Skeletal muscle tissue (tissue), 4 donors: Measurements from ENCODE around the gene STUB1. TPM values are rescaled to one million over a fixed set of nuclear protein-coding genes. Genes with fewer than 3 reads are reported as not detected.
A peak's percentile ranks its signal among the peaks of the same experiment; 100 is the strongest.

Source experiments
- H3K27ac ChIP-seq: one replicate; pipeline ENCODE4 v1.7.0; 2013; ENCODE audit warnings: mild to moderate bottlenecking, low read depth, low read length, inconsistent platforms
- H3K27me3 ChIP-seq, 3 donors: one replicate each; pipeline ENCODE4 v1.7.0; 2013; ENCODE audit warnings: low read length in 3 of 3; ENCODE audit not compliant: control insufficient read depth in 3 of 3, insufficient read depth in 3 of 3
- H3K36me3 ChIP-seq, 3 donors: one replicate each; pipeline ENCODE4 v1.7.0; 2013; ENCODE audit warnings: low read length in 3 of 3; ENCODE audit not compliant: control insufficient read depth in 3 of 3, insufficient read depth in 3 of 3
- H3K4me1 ChIP-seq, 3 donors: one replicate each; pipeline ENCODE4 v1.7.0; 2013; ENCODE audit warnings: low read length in 3 of 3, mild to moderate bottlenecking in 3 of 3; ENCODE audit not compliant: control insufficient read depth in 3 of 3, insufficient read depth in 3 of 3
- H3K4me3 ChIP-seq, 3 donors: one replicate each; pipeline ENCODE4 v1.7.0; 2013; ENCODE audit warnings: low read length in 3 of 3
- H3K9ac ChIP-seq, 3 donors: one replicate each; pipeline ENCODE4 v1.7.0; 2013; ENCODE audit warnings: low read length in 3 of 3, mild to moderate bottlenecking in 3 of 3, moderate library complexity in 2 of 3, low read depth in 1 of 3
- H3K9me3 ChIP-seq, 3 donors: one replicate each; pipeline ENCODE4 v1.7.0; 2013; ENCODE audit warnings: low read length in 3 of 3; ENCODE audit not compliant: control insufficient read depth in 3 of 3
- total RNA-seq: library from RNA; depleted of rRNA; stranded (reverse); fragments of >200 nt; gene quantifications from one replicate; pipeline ENCODE4 v1.2.3, GENCODE V29; 2014
- donor health status: Osteomylitis.

STUB1 gene
- total RNA-seq, 1 donor from 2014 or later, result 87.7 TPM

DNA sequence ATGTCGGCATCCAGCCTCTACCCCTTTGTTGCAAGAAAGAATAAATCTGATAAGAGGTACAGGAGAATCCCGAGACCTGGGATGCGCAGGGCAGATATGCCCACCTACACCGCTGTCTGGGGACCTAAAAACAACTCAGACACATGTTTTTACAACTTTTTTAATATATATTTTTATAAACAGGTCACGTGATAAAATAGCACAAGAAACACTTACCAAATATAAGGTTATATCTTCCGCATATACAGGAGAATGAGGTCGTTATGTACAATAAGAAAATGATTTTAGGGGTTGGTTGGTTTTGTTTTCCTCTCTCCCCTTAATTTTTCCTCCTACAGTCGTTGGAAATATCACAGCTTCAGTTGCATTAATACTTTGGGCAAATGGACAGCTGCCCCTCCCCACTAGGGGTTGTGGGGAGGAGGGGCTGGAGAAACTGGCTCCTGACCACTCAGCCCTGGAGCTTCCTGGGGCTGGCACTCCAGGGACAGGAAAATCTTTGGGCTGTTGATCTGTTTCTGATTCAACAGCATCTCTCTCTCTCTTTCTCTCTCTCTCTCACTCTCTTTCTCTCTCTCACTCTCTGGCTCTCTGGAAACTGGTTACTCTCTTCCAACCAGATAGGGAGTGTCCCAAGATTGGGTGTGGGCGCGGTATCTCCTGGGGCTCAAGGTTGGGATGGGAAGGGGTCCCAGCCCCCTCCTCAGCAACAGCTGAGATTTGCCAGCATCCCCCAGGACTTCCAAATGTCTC is 12.3 kb downstream of the STUB1 start:
- no peak overlapping the region for H3K27ac ChIP-seq
- peaks cover 19 to 34% (median 33%) of the 10 kb centered on the region in 3 donors for H3K4me1 ChIP-seq
- H3K4me3 ChIP-seq, result no peak overlapping the region
- peaks cover 0 to 4% (median 2%) of the 10 kb centered on the region in 3 donors for H3K36me3 ChIP-seq
- no peak overlapping the region for H3K9ac ChIP-seq
- peaks cover 44 to 52% (median 52%) of the 10 kb centered on the region in 3 donors for H3K27me3 ChIP-seq
- no peaks in the 10 kb centered on the region for H3K9me3 ChIP-seq

DNA sequence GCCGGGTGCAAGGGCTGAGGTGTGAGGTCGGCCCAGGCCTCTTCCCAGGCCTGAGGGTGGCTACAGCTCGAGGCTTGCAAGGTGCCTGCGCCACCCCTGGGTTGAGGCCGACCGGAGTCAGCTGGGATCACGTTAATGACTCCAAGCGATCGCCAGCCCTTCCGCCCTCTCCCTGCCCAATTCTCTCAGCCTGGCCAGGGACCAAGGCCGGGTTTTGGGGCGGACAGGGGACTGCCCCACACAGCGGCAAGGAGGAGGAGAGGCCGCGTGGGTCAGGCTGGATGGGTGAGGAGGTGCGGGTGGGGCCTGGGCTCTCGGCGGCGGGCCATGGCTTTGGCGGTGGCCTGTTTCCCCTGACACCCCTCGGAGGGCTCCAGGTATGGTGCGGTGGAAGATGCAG is 13.2 kb downstream of the STUB1 start:
- Histone ChIP-seq H3K36me3 (no peaks in the 10 kb centered on the region), H3K27ac (no peak overlapping the region), H3K4me3 (no peak overlapping the region), H3K4me1 (peaks cover 19 to 33% (median 27%) of the 10 kb centered on the region in 3 donors), H3K9me3 (no peaks in the 10 kb centered on the region), H3K9ac (no peak overlapping the region), H3K27me3 (peaks cover 47 to 58% (median 54%) of the 10 kb centered on the region in 3 donors)

DNA sequence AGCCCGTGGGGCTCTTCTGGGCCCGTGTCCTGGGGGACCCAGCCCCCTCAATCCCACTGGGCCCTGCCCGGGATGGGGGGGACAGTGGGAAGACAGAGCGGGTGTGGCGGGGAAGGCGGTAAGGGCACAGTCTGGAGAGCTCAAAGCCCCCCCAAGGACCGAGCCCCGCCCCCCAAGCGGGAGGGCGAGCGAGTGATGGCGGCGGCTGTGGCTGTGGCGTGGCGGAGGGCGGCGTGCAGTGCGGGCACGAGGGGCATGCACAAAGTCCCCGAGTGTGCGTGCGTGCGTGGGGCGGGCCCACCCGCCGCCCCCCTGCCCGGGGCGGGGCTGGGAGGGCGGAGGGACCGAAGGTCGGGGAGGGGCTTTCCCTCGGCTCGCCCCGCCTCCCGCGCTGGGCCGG is 13.6 kb downstream of the STUB1 start:
- no peak overlapping the region for H3K27ac ChIP-seq
- peaks cover 15 to 29% (median 23%) of the 10 kb centered on the region in 3 donors for H3K4me1 ChIP-seq
- peaks cover 48 to 60% (median 56%) of the 10 kb centered on the region in 3 donors for H3K27me3 ChIP-seq
- H3K36me3 ChIP-seq, result no peaks in the 10 kb centered on the region
- no peaks in the 10 kb centered on the region for H3K9me3 ChIP-seq
- H3K4me3 ChIP-seq, result no peak overlapping the region
- no peak overlapping the region for H3K9ac ChIP-seq

DNA sequence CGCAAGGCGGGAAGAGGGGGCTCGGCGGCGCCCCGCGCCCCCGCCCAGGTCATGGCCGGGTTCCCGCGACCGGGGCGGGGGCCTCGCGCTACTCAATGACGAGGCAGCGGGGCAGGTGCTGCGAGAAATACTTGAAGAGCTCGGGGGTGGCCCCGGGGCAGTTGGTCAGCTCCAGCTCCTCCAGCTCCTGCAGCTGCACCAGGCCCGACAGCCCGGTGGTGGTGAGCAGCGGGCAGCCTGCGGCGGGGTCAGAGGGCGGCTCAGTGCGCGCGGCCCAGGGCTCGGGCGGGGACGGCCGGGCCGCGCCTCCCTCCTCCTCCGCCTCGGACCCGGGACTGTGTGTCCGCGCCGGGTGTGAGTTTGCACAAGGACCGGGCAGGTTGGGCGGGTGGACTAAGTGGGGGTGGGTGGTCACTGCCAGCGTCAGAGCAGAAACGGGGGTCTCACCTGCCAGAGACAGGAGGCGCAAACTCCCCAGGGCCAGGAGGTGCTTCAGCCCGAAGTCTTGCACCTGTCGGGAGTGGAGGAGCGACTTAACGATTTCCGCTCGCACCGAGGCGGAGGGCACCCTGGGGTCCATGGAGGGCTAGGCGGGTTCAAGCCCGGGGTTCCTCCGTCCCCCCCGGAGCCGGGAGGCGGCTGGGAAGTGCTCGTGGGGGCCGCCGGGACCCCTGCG is 14.1 kb downstream of the STUB1 start:
- Histone ChIP-seq H3K9ac (no peak overlapping the region), H3K4me3 (no peak overlapping the region), H3K27ac (no peak overlapping the region), H3K9me3 (no peaks in the 10 kb centered on the region), H3K36me3 (no peaks in the 10 kb centered on the region), H3K27me3 (peaks cover 53 to 66% (median 60%) of the 10 kb centered on the region in 3 donors), H3K4me1 (peaks cover 9 to 23% (median 18%) of the 10 kb centered on the region in 3 donors)

DNA sequence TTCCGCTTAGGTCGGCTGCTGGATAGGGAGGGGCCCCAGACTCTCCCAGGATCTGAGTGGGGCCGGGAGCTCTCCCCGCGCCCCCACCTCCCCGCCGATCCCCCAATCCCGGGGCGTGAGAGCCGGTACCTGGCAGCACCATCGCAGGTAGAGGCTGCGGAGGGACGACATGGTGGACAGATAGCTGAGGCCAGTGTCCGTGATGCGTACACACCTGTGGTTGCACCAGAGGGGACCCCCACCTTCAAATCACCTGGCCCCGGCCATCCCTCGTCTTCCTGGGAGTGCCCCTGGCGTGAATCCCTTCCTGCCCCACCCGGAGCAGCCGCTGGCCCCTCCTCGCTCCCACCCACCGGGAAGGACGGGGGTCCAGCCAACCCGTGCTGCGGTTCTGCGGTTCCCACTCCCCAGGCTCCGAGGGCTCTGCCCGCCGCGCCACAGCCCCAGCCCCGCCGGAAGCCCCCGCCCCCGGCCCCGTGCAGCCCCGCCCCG is 14.7 kb downstream of the STUB1 start:
- H3K27ac ChIP-seq, result no peak overlapping the region
- H3K27me3 ChIP-seq, result peaks cover 58 to 71% (median 64%) of the 10 kb centered on the region in 3 donors
- no peaks in the 10 kb centered on the region for H3K36me3 ChIP-seq
- no peak overlapping the region for H3K4me3 ChIP-seq
- no peaks in the 10 kb centered on the region for H3K9me3 ChIP-seq
- peaks cover 4 to 17% (median 13%) of the 10 kb centered on the region in 3 donors for H3K4me1 ChIP-seq
- H3K9ac ChIP-seq, result no peak overlapping the region

DNA sequence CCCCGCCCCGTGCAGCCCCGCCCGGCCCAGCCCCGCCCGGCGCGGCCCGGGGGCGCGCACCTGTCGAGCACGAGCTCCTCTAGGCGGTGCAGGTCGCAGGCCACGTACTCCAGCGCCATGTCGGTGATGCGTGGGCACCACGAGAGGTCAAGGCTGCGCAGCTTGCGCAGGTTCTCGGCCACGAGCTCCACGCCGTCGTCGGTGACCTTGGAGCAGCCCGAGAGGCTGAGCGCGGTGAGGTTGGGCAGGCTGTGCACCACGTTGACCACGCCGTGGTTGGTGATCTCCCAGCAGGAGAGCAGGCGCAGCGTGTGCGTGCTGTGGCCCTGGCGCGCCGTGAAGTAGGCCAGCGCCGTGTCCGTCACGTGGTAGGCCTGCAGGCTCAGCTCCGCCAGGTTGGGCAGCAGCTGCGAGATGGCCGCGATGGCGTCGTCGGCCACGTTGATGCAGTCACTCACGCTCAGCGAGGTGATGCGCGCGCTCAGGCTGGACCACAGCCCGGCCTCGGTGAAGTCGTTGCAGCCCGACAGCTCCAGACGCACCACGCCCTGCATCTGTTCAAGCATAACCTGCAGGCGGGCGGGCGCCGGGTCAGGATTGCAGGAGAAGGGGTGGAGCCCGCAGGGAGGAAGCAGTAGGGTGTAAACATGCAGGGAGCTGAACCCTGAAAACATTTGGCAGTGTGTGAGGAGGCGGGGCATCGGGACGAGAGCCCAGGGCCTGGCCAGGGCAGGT is 15.3 kb downstream of the STUB1 start:
- peak overlapping the region in 2 of 3 donors; percentile 40 to 49 for H3K4me3 ChIP-seq

DNA sequence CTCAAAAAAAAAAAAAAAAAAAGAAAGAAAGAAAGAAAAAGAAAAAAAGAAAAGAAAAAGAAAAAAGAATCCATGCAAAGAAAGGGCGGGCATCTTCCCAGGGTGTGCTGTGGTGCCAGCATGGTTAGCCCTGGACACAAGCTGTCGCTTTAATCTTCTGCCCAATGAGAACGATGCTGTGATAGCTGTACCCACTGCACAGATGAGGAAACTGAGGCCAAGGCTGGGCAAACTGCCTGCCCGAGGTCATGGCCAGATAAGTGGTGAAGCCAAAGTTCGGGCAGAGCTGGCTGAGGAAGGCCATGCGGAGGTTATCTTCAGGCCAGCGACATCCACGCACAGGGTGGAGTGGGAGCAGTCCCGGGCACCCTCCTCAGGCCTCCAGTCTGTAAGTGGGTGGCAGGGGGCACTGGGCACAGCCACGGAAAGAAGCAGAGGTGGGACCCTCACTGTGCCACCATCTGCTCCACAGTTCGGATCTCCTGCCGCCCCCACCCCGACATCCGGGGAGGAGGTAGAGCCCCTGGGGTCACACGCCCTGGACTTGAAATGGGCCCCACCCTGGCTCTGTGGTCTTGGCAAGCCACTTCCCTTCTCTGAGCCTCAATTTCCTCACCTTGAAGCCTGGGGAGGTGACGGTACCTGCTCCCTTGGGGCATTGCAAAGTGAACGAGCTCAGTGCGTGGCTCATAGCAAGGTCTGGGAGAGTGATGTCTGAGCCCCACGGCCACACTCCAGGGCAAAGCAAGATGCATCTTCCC is 18.9 kb downstream of the STUB1 start:
- peaks cover 68 to 86% (median 75%) of the 10 kb centered on the region in 3 donors for H3K27me3 ChIP-seq
- H3K9ac ChIP-seq, result no peak overlapping the region
- peaks cover 4 to 14% (median 7%) of the 10 kb centered on the region in 3 donors for H3K4me1 ChIP-seq
- H3K9me3 ChIP-seq, result no peaks in the 10 kb centered on the region
- H3K4me3 ChIP-seq, result no peak overlapping the region
- H3K27ac ChIP-seq, result no peak overlapping the region
- no peaks in the 10 kb centered on the region for H3K36me3 ChIP-seq

More for the DNA sequence above, 15.3 kb downstream of the STUB1 start:
- Histone ChIP-seq H3K27ac (no peak overlapping the region), H3K4me1 (peaks cover 4 to 16% (median 8%) of the 10 kb centered on the region in 3 donors), H3K36me3 (no peaks in the 10 kb centered on the region), H3K27me3 (peaks cover 64 to 76% (median 70%) of the 10 kb centered on the region in 3 donors), H3K9me3 (no peaks in the 10 kb centered on the region), H3K9ac (no peak overlapping the region)

DNA sequence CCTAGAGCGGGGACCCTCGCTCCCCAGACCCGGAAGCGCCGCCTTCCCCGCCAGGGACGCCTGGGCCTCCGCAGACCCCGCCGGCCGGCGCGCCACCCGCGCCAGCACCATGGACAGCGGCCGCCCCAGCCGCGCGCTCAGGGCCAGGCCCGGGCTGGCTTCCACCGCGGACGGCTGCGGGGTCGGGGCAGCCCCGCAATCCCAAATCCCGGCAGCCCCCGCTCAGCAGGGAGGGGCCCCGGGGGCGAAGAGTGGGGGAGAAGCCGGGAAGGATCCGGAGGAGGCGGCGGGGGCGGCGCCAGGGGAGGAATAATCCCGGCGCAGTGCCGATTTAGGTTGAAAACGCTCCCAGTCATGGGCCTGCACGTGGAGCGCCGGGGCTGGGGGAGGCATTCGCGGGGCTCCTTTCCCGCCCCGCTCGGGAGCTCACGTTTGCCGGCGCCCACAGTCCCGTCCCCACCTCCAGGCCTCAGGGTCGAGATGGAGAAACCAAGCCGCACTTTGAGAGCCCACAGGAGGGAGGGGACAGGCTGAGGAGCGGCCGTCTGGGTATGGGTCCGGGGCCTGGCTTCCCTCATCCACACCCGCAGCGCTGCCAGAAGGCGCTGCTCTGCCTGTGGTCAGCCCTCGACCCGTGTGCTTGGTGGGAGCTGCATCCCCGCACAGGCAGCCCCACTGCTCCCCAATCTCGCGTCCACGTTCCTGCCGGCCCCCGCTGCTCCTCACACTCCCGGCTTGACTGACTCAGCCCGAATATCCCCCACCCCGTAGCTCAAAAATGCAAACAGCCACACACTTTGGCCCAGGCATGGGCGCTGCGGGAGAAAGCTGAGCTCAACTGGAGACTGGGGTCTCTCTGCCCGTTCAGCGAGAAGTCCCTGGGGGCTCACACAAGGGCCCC is 20.7 kb downstream of the STUB1 start:
- Histone ChIP-seq H3K9me3 (no peaks in the 10 kb centered on the region), H3K36me3 (no peaks in the 10 kb centered on the region), H3K9ac (no peak overlapping the region), H3K27ac (no peak overlapping the region), H3K4me1 (peaks cover 0 to under 1% (median 0%) of the 10 kb centered on the region in 3 donors), H3K27me3 (peaks cover 64 to 82% (median 73%) of the 10 kb centered on the region in 3 donors), H3K4me3 (no peak overlapping the region)
